22Rv1 (cell line): ENCODE data around the gene FUOM.
A peak's percentile ranks its signal among the peaks of the same experiment; 100 is the strongest.

Experiments used
- H3K27ac ChIP-seq: fragments of 450-650 bp; 2 replicates; pipeline ENCODE4 v1.5.1; 2017
- ZFX ChIP-seq: fragments of 450-650 bp; IDR thresholded peaks from 2 replicates; pipeline ENCODE4 v1.6.1; 2017; ENCODE audit warnings: antibody characterized with exemption, borderline replicate concordance
- TF ChIP-seq, protein P1 (sequence below): fragments of 450-650 bp; IDR thresholded peaks from 2 replicates; pipeline ENCODE4 v1.5.1; 2017; ENCODE audit warnings: mild to moderate bottlenecking

The FUOM gene

DNA sequence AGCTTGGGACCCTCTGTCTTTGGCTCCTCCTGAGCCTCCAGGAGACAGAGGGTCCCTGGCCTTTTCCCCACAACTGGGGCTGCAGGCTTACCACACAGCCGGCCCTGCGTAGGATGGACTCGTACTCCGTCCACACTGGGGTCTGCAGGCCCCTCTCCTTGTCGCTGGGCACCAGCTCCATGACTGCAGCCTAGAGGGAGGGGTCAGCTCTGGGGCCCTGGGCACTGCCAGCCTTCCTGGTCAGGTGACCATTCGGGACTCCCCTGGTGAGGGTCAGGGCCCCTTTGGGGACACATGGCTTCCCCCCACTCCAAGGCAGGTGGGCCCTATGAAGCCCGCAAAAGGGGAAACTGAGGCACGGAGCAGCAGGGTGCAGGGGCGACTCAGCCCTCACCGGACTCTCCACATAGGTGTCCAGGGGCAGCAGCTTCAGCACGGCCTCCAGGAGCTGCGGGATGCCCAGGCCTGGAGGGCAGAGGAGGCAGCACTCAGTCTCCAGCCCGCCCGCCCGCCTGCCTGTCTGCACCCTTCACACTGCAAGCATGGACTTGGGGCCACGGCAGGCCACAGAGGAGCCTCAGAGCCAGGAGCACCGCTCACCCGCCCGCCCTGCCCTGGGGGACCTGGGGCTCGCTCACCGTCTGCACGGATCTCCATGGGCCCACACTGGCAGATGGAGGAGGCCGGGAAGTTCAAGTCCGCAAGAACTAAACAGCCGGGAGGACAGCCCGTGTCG lies 1.1 kb downstream of the FUOM start:
- TF ChIP-seq, protein P1, sequence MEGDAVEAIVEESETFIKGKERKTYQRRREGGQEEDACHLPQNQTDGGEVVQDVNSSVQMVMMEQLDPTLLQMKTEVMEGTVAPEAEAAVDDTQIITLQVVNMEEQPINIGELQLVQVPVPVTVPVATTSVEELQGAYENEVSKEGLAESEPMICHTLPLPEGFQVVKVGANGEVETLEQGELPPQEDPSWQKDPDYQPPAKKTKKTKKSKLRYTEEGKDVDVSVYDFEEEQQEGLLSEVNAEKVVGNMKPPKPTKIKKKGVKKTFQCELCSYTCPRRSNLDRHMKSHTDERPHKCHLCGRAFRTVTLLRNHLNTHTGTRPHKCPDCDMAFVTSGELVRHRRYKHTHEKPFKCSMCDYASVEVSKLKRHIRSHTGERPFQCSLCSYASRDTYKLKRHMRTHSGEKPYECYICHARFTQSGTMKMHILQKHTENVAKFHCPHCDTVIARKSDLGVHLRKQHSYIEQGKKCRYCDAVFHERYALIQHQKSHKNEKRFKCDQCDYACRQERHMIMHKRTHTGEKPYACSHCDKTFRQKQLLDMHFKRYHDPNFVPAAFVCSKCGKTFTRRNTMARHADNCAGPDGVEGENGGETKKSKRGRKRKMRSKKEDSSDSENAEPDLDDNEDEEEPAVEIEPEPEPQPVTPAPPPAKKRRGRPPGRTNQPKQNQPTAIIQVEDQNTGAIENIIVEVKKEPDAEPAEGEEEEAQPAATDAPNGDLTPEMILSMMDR: no peak
- no peak for TF ChIP-seq ZFX
- peak overlapping the region; percentile 97 for H3K27ac ChIP-seq

DNA sequence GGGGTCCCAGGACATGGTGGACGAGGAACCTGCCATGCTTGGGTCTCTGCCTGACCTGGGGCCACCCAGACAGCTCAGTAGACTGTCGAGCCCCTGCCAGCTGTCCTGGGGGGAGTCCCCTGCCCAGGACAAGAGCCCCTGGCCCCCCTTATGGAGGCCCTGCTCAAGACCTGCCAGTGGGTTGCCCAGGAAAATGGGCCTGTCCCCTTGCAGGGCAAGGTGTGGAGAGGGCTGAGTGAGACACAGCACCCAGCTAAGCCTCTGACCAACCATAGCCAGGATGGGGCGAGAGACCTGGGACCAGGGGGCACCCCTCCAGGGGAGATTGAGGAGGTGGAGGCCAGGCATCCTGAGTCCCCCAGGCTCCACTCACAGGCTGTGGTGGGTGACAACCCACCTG lies 1.8 kb downstream of the FUOM start:
- H3K27ac ChIP-seq: no peak overlapping the region
- TF ChIP-seq, protein P1: no peak

DNA sequence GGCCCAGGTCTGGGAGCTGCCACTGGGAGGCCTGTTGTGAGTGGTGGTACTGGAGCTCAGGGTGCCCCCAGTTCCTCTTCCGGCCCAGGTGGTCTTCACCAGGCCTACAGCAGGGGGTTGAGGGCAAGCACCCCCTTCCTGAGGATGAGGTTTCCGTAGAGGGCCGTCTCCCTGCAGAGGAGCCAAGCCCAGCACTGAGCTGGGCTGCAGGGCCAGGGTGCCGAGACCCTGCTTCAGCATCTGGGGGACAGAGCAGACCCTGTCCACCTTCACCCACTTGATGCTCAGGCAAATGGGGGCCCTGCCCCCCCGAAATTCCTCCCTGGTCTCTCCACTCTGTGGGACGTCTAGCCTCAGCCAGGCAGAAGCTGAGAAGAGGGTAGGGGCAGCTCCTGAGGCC lies 2.6 kb downstream of the FUOM start:
- no peak for TF ChIP-seq ZFX
- TF ChIP-seq, protein P1: no peak
- H3K27ac ChIP-seq: no peak overlapping the region

DNA sequence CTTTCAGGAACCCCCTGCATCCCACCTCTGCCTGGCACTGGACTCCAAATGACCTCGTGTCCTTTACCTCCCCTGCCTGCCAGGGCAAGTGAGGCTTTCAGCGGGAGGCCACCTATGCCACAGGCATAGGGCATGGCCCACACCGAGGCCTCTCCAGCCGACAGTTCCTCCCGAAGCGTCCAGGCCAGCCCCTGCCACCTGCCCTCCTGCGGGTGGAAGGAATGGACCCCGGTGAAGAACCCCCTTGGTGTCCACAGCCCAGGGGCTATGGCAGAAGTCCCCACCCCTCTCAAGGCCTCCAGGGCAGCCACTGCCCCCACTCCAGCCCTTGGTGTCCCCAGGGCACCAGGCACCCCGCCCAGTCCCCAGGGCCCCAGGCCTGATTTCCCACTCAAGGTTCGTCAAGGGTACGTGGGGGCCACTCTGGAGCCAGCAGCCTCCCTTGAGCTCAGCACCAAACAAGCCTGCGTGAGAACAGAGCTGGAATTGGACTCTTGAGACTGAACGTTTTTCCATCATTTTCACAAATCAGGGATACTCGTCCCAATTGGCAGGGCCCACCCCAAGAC lies 3.1 kb downstream of the FUOM start:
- TF ChIP-seq, protein P1: no peak
- TF ChIP-seq ZFX: no peak
- no peak overlapping the region for H3K27ac ChIP-seq

DNA sequence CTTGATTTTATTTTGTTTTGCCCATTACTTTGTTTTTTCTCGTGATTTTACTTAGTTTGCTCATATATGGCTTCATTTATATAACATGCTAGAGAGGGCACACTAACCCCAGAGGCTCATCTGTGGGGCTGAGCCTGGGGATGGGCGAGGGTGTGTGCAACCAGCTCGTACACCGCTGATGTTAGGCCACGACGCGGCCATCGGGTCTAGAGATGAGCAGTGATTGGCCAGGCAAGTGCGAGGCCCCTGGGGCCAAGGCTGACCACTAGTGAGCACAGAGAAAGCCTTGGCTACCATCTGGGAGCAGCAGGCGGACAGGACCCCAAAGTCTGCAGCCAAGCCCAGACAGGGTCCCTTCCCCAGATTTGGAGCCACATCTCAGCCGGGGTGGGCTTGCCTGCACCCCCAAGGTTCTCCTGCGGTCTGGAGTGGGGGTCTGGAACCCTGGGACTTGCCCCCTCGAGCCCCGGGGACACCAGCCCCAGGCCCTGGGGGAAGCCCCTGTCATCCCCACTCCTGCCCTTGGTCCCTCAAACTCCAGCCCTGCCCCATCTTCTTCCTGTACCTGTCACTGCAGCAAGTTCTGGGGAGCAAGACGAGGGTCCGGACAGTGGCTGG lies 3.7 kb downstream of the FUOM start:
- no peak overlapping the region for H3K27ac ChIP-seq
- TF ChIP-seq, protein P1: no peak
- TF ChIP-seq ZFX: no peak

DNA sequence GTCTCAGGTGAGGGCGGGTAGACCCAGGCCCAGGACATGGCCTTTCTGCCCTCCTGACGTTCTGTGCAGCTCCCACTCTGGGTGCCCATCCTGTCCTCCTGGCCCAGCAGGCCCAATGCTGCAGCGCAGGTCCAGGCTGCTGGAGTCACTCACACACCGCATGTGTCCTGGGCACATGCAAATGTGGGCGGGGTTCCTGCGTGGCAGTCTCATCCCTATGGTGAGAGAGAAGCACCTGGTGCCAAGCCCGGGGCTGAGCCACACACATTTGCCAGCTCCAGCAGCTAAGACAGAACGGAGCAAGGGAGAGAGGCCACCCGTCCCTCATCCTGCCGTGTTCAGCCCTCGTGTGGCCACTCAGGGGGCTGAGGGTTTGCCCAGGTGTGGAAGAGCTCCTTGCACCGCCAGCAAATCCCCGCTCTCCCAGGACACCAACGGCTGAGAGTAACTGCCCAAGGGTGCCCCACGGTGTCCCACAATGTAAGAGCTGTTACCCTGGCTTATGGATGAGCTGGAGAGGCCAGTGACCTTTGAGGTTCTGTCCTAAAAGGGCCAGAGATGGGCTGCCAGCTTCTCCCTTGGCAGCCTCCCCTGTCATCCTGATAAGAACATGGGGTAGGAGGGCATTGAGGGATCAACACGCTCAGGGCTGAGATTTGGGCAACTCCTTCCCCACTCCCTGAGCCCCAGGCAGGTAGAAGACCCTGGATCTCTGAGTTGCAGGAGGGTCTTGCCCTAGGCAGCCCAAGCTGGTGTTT lies 4.4 kb downstream of the FUOM start:
- peak overlapping the region; percentile 18; the same call in 1 of the 2 replicates for H3K27ac ChIP-seq
- no peak for TF ChIP-seq ZFX
- TF ChIP-seq, protein P1: no peak
